Muscle of leg (tissue), 11 donors: ENCODE data around the gene CYRIA. TPM values are rescaled to one million over a fixed set of nuclear protein-coding genes. Genes with fewer than 3 reads are reported as not detected.

ENCODE experiments used
- DNase-seq: peaks from one replicate; pipeline ENCODE4 v3.0.0; 2013
- H3K27ac ChIP-seq: one replicate; pipeline ENCODE4 v1.5.1; 2013; ENCODE audit warnings: mild to moderate bottlenecking, low read length, control low read depth
- H3K27me3 ChIP-seq: one replicate; pipeline ENCODE4 v1.6.1; 2013; ENCODE audit warnings: low read length; ENCODE audit not compliant: control insufficient read depth, insufficient read depth
- H3K36me3 ChIP-seq: one replicate; pipeline ENCODE4 v1.6.1; 2013; ENCODE audit warnings: low read length; ENCODE audit not compliant: control insufficient read depth, insufficient read depth
- H3K4me1 ChIP-seq: one replicate; pipeline ENCODE4 v1.6.1; 2013; ENCODE audit warnings: low read length; ENCODE audit not compliant: control insufficient read depth, insufficient read depth
- H3K4me3 ChIP-seq: one replicate; pipeline ENCODE4 v1.5.1; 2013; ENCODE audit warnings: low read length, control low read depth
- H3K9me3 ChIP-seq: replicated peaks from 2 replicates; pipeline ENCODE4 v1.6.1; 2013; ENCODE audit warnings: low read depth, low read length; ENCODE audit not compliant: control insufficient read depth
- WGBS: methylation state at CpG from one replicate; pipeline ENCODE4 v1.1.5; 2013; ENCODE audit warnings: missing lambda C conversion rate; ENCODE audit not compliant: insufficient coverage; 5-methylcytosine and 5-hydroxymethylcytosine counted together
- polyA plus RNA-seq, 8 donors: library from polyadenylated mRNA; unstranded; fragments of 120-200 nt; gene quantifications; one replicate each; pipeline versions ENCODE4 v1.2.1 to v1.2.3, GENCODE V29; 2013; ENCODE audit warnings: inconsistent platforms in 1 of 8, low replicate concordance in 1 of 8; ENCODE audit not compliant: insufficient read length in 8 of 8, insufficient read depth in 1 of 8
- total RNA-seq: library from RNA; stranded (reverse); fragments of 120-200 nt; gene quantifications from one replicate; pipeline ENCODE4 v1.2.4, GENCODE V29; 2013

The CYRIA gene
- total and polyA plus RNA-seq, 9 donors: 3.9 to 8.1 (median 5.2) TPM

GRCh38 chr2:16632598-16632997 lies 33.0 kb downstream of the CYRIA start:
- Histone ChIP-seq H3K4me1 (peaks cover 15% of the 10 kb centered on the region), H3K36me3 (no peaks in the 10 kb centered on the region), H3K9me3 (no peaks in the 10 kb centered on the region), H3K4me3 (no peak overlapping the region), H3K27ac (no peak overlapping the region), H3K27me3 (no peaks in the 10 kb centered on the region)
- WGBS: 64% methylated on average over 5 of the region's 7 CpGs
- no peak for DNase-seq

GRCh38 chr2:16630463-16630862 lies 35.2 kb downstream of the CYRIA start:
- Histone ChIP-seq H3K27me3 (no peaks in the 10 kb centered on the region), H3K36me3 (no peaks in the 10 kb centered on the region), H3K4me1 (peaks cover 24% of the 10 kb centered on the region), H3K9me3 (no peaks in the 10 kb centered on the region), H3K27ac (no peak overlapping the region), H3K4me3 (no peak overlapping the region)
- DNase-seq: no peak
- 100% methylated on average over 1 of the region's 3 CpGs for WGBS

- WGBS: 100% methylated on average over 4 of the region's 6 CpGs
- DNase-seq: no peak
- H3K36me3 ChIP-seq: no peaks in the 10 kb centered on the region
- no peak overlapping the region for H3K27ac ChIP-seq
- no peak overlapping the region for H3K4me3 ChIP-seq
- peaks cover 27% of the 10 kb centered on the region for H3K4me1 ChIP-seq
- H3K9me3 ChIP-seq: no peaks in the 10 kb centered on the region
- no peaks in the 10 kb centered on the region for H3K27me3 ChIP-seq
Observed at GRCh38 chr2:16629770-16630169, 35.9 kb downstream of the CYRIA start.

- DNase-seq: no peak
- 88% methylated on average over 3 of the region's 5 CpGs for WGBS
- H3K4me1 ChIP-seq: peaks cover 31% of the 10 kb centered on the region
- no peak overlapping the region for H3K4me3 ChIP-seq
- no peaks in the 10 kb centered on the region for H3K9me3 ChIP-seq
- H3K27ac ChIP-seq: no peak overlapping the region
- no peaks in the 10 kb centered on the region for H3K27me3 ChIP-seq
- no peaks in the 10 kb centered on the region for H3K36me3 ChIP-seq
Observed at GRCh38 chr2:16629044-16629443, 36.6 kb downstream of the CYRIA start.

- Histone ChIP-seq H3K4me1 (peaks cover 31% of the 10 kb centered on the region), H3K27ac (no peak overlapping the region), H3K9me3 (no peaks in the 10 kb centered on the region), H3K36me3 (no peaks in the 10 kb centered on the region), H3K27me3 (no peaks in the 10 kb centered on the region), H3K4me3 (no peak overlapping the region)
- no peak for DNase-seq
- 70% methylated on average over 2 of the region's 6 CpGs for WGBS
Observed at GRCh38 chr2:16628314-16628713, 37.3 kb downstream of the CYRIA start.

- no peaks in the 10 kb centered on the region for H3K27me3 ChIP-seq
- peaks cover 32% of the 10 kb centered on the region for H3K4me1 ChIP-seq
- DNase-seq: no peak
- no peaks in the 10 kb centered on the region for H3K9me3 ChIP-seq
- no peak overlapping the region for H3K27ac ChIP-seq
- H3K4me3 ChIP-seq: no peak overlapping the region
- 80% methylated on average over 4 of the region's 6 CpGs for WGBS
- H3K36me3 ChIP-seq: peaks cover 2% of the 10 kb centered on the region
Observed at GRCh38 chr2:16626997-16627605, 38.5 kb downstream of the CYRIA start.

GRCh38 chr2:16626497-16626896 lies 39.1 kb downstream of the CYRIA start:
- Histone ChIP-seq H3K4me1 (peaks cover 32% of the 10 kb centered on the region), H3K27ac (no peak overlapping the region), H3K36me3 (peaks cover 2% of the 10 kb centered on the region), H3K27me3 (no peaks in the 10 kb centered on the region), H3K9me3 (no peaks in the 10 kb centered on the region), H3K4me3 (no peak overlapping the region)
- 100% methylated on average over 1 of the region's 3 CpGs for WGBS
- no peak for DNase-seq

- DNase-seq: no peak
- Histone ChIP-seq H3K27me3 (no peaks in the 10 kb centered on the region), H3K4me1 (peaks cover 30% of the 10 kb centered on the region), H3K9me3 (no peaks in the 10 kb centered on the region), H3K27ac (no peak overlapping the region), H3K4me3 (no peak overlapping the region), H3K36me3 (peaks cover 2% of the 10 kb centered on the region)
- 80% methylated on average over 2 of the region's 2 CpGs for WGBS
Observed at GRCh38 chr2:16625759-16626158, 39.9 kb downstream of the CYRIA start.

- Histone ChIP-seq H3K4me1 (peaks cover 30% of the 10 kb centered on the region), H3K4me3 (no peak overlapping the region), H3K27ac (no peak overlapping the region), H3K36me3 (peaks cover 2% of the 10 kb centered on the region), H3K27me3 (no peaks in the 10 kb centered on the region), H3K9me3 (no peaks in the 10 kb centered on the region)
- WGBS: 20% methylated on average over 2 of the region's 5 CpGs
- DNase-seq: peak; percentile 80
Observed at GRCh38 chr2:16625201-16625729, 40.4 kb downstream of the CYRIA start.

GRCh38 chr2:16624436-16624780 lies 41.2 kb downstream of the CYRIA start:
- Histone ChIP-seq H3K9me3 (no peaks in the 10 kb centered on the region), H3K27ac (no peak overlapping the region), H3K36me3 (peaks cover 2% of the 10 kb centered on the region), H3K4me1 (peaks cover 30% of the 10 kb centered on the region), H3K27me3 (no peaks in the 10 kb centered on the region), H3K4me3 (no peak overlapping the region)
- no CpG with 5 or more reads among the region's 1 CpG for WGBS
- DNase-seq: peak; percentile 57
